GM12801 (cell line): ENCODE measurements around the gene ADGRA1.

Experiments
- CTCF ChIP-seq: IDR thresholded peaks from one replicate; pipeline ENCODE4 v1.5.1; 2011; ENCODE audit warnings: control low read depth; ENCODE audit not compliant: insufficient read length; ENCODE audit errors: extremely low read depth

The ADGRA1 gene

GRCh38 chr10:133124357-133125211, 36.9 kb downstream of the ADGRA1 start:
- TF ChIP-seq CTCF = no peak

GRCh38 chr10:133125901-133126300, 38.2 kb downstream of the ADGRA1 start:
- no peak for TF ChIP-seq CTCF

GRCh38 chr10:133126431-133127290, 38.9 kb downstream of the ADGRA1 start:
- TF ChIP-seq CTCF = no peak

- no peak for TF ChIP-seq CTCF
Observed at GRCh38 chr10:133127291-133128125, 39.8 kb downstream of the ADGRA1 start.

GRCh38 chr10:133128126-133129070, 40.7 kb downstream of the ADGRA1 start:
- no peak for TF ChIP-seq CTCF

- TF ChIP-seq CTCF = no peak
Observed at GRCh38 chr10:133129071-133129858, 41.5 kb downstream of the ADGRA1 start.
